Breast epithelium (tissue), 3 donors: Measurements from ENCODE around the gene ATP9B.

ENCODE experiments used
- CTCF ChIP-seq, 3 donors: fragments of 450-650 bp; IDR thresholded peaks; one replicate each; pipeline ENCODE4 v1.5.1; 2016 to 2017; ENCODE audit warnings: antibody characterized with exemption in 3 of 3, mild to moderate bottlenecking in 3 of 3, moderate library complexity in 3 of 3
- POLR2A ChIP-seq: fragments of 450-650 bp; IDR thresholded peaks from one replicate; pipeline ENCODE4 v1.6.1; 2016; ENCODE audit warnings: antibody characterized with exemption, mild to moderate bottlenecking, moderate library complexity
- POLR2AphosphoS5 ChIP-seq, 3 donors: sonication (generic); formaldehyde crosslinking; IDR thresholded peaks; one replicate each; pipeline ENCODE4 v1.6.1; 2017; ENCODE audit warnings: antibody characterized with exemption in 3 of 3

DNA sequence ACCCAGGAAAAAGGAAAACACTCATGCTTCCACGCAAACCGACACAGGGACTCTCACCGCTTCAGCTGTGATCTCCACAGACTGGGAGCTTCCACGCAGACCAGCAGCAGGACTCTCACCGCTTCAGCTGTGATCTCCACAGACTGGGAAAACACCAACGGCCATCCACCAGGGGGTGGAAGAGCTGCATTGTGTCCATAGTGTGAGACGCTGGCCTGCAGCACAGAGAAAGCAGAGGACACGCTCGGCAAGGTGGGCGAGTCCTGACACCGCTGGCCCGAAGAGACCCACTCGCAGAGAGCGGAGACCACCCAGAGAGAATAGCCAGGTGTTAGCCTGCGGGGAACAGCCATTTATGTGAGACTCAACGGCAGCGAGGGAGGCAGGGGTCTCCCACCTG is 284.1 kb downstream of the ATP9B start:
- TF ChIP-seq CTCF (IDR thresholded peaks at IDR 0.05) (no peak), POLR2AphosphoS5 (IDR thresholded peaks at IDR 0.05) (no peak), POLR2A (no peak)
